AG09309 (cell line): ENCODE data around the gene OTUB1.

Experiments used
- DNase-seq: peaks from one replicate; pipeline ENCODE4 v3.0.0-alpha.2; 2010; ENCODE audit warnings: low read depth
- H3K4me3 ChIP-seq: 2 replicates; pipeline ENCODE4 v1.5.1; 2011; ENCODE audit warnings: mild to moderate bottlenecking, low read depth, low read length, moderate library complexity; ENCODE audit not compliant: control insufficient read depth
- CTCF ChIP-seq: IDR thresholded peaks from 2 replicates; pipeline ENCODE4 v1.5.1; 2011; ENCODE audit warnings: mild to moderate bottlenecking, low read depth, low read length, inconsistent platforms; ENCODE audit not compliant: insufficient read depth, control insufficient read depth; ENCODE audit errors: missing control alignments

Gene OTUB1

GRCh38 chr11:63978551-63979239 is 7.5 kb upstream of the OTUB1 start:
- TF ChIP-seq CTCF, result no peak
- DNase-seq, result no peak
- no peak overlapping the region for H3K4me3 ChIP-seq

- H3K4me3 ChIP-seq, result no peak overlapping the region
- no peak for DNase-seq
- no peak for TF ChIP-seq CTCF
These were observed 6.8 kb upstream of the OTUB1 start for GRCh38 chr11:63979426-63979825.

GRCh38 chr11:63985812-63986155 is 454 bp upstream of the OTUB1 start:
- no peak for TF ChIP-seq CTCF
- DNase-seq, result no peak
- peak overlapping the region; percentile 99 for H3K4me3 ChIP-seq

- TF ChIP-seq CTCF, result no peak
- DNase-seq, result no peak
- peak overlapping the region; percentile 99 for H3K4me3 ChIP-seq
These were observed 785 bp downstream of the OTUB1 start for GRCh38 chr11:63986932-63987513.

- DNase-seq, result no peak
- no peak overlapping the region for H3K4me3 ChIP-seq
- no peak for TF ChIP-seq CTCF
These were observed 5.3 kb downstream of the OTUB1 start for GRCh38 chr11:63991558-63991957.

- DNase-seq, result no peak
- TF ChIP-seq CTCF, result no peak
- no peak overlapping the region for H3K4me3 ChIP-seq
These were observed 6.9 kb downstream of the OTUB1 start for GRCh38 chr11:63993100-63993499.
